ENCODE data around the gene GARIN5A.

The GARIN5A gene

GRCh38 chr19:50508843-50509190, 32.2 kb upstream of the GARIN5A start:
- DNase-seq (ENCODE audit: low read depth): no peak

DNA sequence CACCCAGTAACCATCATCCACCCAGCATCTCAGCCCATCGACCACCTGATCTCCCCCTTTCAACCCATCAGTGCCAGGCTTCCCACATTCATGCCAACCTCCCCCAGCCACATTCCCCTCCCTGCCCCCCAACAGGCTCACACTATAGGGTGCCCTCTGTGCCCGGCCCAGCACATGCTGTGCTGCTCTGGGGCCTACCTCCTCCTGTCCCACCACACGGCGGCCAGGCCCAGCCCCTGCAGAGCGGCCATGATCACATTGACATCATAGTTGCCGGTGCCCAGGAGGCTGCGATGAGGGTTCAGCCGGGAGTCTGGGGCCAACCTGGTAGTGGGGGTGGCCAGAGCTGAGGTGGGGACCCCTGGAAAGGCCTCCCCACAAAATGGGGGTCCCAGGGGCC, 30.7 kb upstream of the GARIN5A start:
- DNase-seq (ENCODE audit: low read depth): no peak

DNA sequence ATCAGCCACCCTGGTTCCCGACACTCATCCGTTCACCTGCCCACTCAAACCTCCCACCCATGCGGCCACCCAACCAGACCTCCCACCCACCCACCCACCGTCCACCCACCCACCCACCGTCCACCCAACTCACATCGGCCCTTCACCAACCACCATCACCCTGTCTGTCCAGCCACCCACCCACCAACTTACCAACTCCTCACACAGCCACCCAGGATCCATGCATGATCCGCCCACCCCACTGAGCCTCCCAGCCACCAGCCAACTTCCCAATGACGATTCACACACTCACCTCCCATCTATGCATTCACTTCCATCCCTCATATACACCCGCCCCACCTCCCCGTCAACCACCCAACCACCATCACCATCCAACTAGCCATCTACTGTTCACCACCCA, 30.1 kb upstream of the GARIN5A start:
- no peak for DNase-seq (ENCODE audit: low read depth)

DNA sequence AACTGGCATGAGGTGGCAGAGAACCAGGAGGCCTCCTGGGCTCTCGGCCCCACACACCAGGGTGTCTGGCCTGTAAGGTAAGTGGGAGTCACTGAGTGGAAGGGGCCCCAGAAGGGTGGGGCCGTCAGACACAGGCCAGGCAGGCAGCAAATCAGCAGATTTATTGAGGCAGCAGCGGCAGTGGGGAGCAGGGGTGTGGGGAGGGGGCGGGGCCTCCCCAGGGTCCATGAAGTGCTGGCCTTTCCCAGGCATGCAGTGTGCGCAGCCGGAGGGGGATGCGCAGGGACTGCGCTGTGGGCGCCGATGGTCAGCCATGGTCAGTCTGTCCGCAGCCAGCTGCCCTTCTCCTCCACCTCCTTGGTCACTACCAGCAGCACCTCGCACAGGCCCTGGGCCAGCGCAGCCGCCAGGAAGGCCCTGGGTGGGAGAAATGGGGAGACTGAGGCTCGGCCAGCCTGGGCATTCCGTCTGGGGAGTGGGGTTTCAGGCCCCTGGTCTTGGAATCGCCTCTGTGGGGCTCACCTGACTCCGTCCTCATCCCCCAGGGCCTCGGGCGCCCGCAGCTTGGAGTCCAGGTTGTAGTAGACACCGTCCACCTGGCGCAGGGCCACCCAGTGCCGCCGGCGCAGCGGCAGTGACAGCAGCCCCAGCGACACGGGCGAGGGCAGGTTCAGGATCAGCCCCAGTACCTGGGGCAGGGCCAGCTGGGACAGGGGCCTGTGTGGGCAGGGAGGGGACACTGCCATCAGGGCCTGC, 29.4 kb upstream of the GARIN5A start:
- DNase-seq (ENCODE audit: low read depth): no peak

GRCh38 chr19:50501568-50502475, 25.2 kb upstream of the GARIN5A start:
- no peak for DNase-seq (ENCODE audit: low read depth)

- DNase-seq (ENCODE audit: low read depth): no peak
These were observed 24.5 kb upstream of the GARIN5A start for GRCh38 chr19:50501186-50501567.

DNA sequence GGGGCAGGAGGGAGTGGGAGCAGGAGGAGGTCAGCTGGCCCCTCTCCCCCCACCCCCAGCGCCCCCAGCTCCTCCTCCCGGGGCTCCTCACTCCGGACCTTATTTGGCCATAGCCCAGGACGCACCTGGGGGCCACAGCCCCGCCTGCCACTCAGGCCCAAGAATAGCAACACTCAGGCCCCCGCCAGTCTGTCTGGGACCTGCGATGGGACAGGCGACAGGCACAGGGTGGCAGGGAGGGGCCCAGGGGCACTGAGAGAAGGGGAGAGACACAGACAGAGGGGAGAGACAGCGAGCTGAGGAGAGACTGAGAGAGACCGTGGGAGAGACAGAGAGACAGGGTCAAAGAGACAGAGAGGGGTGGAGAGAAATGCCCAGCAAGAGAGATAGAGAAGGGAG, 24.1 kb upstream of the GARIN5A start:
- DNase-seq (ENCODE audit: low read depth): no peak

- no peak for DNase-seq (ENCODE audit: low read depth)
These were observed 23.6 kb upstream of the GARIN5A start for GRCh38 chr19:50500060-50500752.

GRCh38 chr19:50498219-50499056, 21.8 kb upstream of the GARIN5A start:
- no peak for DNase-seq (ENCODE audit: low read depth)

GRCh38 chr19:50497022-50497405, 20.4 kb upstream of the GARIN5A start:
- no peak for DNase-seq (ENCODE audit: low read depth)

DNA sequence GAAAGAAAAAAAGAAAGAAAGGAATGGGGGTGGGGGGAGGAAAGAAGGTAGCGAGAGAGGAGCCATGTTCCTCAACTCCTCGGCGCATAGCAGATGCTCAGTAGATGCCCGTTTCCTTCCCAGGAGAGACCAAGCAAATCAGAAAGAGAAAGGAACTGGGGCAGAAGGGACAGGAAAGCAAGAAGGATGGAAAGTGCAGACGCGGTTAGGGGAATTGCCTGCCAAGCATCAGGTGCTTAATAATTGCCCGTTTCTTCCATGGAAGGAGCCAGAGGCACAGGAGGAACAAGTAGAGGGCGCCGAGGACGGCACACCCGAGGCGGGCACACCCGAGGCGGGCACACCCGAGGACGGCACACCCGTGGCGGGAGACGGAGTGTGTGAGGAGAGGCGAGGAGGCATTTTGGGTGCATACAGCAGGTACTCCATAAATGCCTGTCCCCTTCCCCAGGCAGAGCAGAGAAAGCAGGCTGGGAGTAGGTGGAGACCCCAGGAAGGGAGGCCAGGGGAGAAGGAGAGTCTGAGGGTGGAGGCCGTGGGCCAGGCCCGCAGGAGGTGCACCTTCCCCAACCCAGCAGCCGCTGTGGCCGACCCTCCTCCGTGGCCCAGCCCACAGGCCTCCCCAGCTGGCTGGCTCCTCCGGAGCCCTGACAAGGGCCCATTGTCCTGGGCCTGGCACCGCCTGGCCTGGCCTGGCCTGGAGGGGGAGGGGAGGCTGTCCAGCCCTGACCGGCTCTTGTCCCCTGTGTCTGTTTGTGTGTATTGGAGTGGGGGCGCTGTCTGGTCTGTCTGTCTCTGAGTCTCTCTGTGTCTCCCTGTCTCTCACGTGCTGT, 19.8 kb upstream of the GARIN5A start:
- no peak for DNase-seq (ENCODE audit: low read depth)

DNA sequence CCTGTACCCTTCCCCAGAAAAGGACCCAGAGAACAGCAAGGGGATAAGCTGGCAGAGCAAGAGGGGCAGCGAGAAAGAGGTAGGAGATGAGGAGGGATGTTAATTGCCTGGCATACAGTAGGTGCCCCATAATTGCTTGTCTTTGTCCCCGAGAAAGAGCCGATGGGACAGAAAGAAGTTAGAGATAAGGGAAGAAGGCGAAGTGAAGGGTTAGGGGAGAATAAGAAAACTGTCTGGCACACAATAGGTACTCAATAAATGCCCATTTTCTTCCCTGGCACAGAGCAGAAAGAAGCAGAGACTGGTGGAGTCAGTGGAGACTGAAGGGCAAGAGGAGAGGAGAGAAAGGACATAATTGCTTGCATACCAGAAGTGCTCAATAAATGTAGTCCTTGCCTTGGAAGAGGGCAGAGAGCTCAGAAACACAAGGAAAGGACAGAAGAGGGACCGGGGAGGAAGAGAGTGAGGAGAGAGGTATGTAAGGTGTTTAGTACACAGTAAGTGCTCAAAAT, 18.4 kb upstream of the GARIN5A start:
- no peak for DNase-seq (ENCODE audit: low read depth)

DNA sequence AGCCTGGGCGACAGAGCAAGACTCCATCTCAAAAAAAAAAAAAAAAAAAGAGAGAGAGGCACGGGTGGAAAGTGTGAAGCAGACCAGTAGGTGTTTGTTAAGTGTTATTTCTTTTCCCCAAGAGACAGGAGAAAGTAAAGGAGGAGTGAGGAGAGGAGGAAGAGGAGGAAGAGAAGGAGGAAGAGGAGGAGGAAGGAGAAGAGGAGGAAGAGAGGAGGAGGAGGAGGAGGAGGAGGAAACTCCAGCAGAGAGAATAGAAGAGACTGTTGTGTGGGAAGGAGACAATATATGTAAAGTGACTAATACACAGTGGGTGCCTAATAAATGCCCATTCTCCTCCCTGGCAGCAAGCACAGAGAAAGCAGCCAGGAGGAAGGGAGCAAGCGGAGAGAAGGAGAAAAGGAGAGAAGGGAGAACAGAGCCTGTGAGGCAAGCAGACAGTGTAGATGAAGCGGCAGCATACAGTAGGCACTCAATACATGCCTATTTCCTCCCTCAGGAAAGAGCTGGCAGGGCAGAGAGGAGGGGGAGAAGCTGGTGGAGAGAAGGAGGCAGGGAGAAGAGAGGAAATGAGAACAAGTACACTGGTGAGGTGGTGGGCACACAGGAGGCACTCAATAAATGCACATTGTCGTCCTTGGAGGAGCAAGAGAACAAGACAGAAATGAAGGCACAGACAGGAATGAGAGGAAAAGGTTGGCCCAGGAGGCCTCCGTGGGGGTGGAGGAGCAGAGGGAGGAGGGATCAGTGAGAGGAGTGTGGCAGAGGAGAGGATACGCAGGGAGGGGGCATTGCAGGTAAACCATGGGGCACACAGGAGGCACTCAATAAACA, 17.8 kb upstream of the GARIN5A start:
- DNase-seq (ENCODE audit: low read depth): no peak

- DNase-seq (ENCODE audit: low read depth): no peak
These were observed 16.5 kb upstream of the GARIN5A start for GRCh38 chr19:50493171-50493570.

- no peak for DNase-seq (ENCODE audit: low read depth)
These were observed 15.8 kb upstream of the GARIN5A start for GRCh38 chr19:50492303-50493052.

DNA sequence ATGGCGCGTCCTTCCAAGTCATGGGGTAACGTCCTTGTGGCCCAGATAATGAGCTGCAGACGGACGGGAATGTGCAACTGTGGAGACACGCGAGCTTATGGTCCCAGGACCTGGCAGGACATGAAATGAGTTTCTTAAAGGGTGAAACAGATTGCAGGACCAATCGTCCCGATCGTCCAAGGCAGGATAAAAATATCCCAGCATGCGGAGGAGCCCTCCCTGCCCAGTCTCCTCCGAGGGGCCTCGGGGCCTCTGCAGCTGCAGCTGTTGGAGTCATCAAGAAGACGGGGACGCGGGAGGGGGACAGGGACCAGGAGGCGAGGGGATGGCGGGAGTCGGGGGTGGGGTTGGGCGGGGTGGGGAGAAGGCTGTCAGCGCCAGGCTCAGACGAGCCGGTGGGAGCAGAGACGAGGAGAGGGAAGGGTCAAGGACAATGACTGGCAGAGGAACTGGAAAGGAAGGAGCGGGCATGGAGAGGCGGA, 14.4 kb upstream of the GARIN5A start:
- DNase-seq (ENCODE audit: low read depth): no peak

DNA sequence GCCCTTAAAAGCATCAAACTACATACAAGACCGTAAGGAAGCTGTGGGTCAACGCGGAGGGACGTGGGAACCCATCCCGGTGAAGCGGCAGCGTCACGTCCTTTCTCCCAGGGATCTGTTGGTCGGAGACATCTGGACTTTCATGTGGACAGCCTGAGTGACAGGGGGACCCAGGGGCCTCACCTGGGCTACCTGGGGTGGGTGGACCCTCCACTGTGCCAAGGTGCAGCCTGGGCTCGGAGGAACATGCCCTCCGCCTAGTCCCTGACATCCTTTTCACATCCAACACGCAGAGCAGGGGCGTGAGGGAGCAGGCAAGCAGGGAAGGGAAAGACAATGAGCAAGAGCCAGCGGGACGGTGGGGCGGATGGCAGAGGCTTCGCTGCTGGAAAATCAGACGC, 13.8 kb upstream of the GARIN5A start:
- no peak for DNase-seq (ENCODE audit: low read depth)

DNA sequence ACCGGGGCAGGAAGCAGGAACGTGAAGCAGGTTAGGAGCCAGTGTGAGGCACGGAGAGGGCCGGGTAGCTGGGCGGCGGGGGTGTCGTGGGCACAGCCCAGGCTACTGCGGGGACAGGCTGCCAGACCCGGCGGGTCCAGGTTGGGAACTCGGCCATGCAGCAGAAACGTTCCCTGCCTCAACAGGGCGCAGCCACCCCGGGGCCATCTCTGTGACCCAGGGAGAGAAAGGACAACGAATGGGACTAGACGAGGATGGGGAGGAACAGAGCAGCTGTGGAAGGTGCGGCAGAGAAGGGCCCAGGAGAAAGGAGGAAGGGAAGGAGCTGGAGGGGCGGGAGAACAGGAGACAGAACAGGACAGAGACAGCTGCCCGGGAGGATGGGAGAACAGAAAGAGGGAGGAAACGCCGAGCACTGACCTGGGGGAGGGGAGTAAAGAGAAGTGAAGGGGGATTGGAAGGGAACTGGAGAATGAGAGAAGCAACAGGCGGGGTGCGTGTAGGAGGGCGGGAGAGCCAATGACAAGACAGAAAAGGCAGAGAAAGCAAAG, 12.9 kb upstream of the GARIN5A start:
- DNase-seq (ENCODE audit: low read depth): no peak
